Fibroblast of gingiva (primary cell): Measurements from ENCODE around the gene SLC26A1.

Source experiments
- DNase-seq: peaks from one replicate; pipeline ENCODE4 v3.0.0-alpha.2; 2011; ENCODE audit warnings: low read depth

Gene SLC26A1

GRCh38 chr4:964346-965025 is 28.7 kb downstream of the SLC26A1 start:
- DNase-seq: no peak

DNA sequence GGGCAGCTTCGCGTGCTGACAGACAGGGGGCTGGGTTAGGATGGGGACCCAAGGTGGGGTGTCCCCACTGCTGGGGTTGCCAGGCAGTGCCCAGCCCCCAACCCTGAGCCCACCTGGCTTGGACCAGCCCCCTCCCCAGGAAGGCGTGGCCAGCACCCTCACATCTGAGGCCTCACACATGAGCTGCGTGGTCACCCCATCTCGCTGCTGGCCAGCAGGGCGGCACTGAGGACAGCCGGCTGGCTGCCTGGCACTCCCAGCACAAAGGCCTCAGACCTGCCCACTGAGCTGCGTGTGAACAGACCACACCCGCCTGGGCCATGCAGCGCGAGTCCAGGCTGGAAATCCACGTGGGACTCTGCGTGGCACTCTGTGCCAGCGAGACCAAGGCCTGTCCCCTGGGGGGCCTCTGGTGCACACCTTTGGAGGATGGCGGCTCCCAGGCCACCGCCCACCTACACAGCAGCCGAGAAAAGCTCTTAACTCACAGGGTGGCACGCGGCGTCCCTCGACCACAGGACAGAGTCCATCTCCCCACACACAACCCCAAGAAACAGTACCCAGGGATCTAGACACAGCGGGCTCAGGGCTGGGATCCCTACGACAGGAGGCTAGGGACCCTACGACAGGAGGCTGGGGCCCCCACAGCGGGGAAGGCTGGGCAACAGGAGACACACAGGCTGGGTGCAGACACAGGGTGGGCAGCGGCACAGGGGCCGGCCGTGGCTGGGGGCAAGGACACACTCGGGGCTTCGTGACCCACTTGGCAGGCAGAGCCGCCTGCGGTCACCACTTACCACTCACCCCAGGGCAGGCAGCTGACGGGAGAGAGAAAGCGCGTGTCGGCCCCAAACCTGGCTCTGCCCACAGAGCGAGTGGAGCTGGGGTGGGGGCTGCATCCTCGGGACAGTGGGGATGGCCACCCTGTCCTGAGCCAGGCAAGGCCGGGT is 29.7 kb downstream of the SLC26A1 start:
- DNase-seq: no peak

- DNase-seq: no peak
These were observed 30.7 kb downstream of the SLC26A1 start for GRCh38 chr4:962231-963208.

DNA sequence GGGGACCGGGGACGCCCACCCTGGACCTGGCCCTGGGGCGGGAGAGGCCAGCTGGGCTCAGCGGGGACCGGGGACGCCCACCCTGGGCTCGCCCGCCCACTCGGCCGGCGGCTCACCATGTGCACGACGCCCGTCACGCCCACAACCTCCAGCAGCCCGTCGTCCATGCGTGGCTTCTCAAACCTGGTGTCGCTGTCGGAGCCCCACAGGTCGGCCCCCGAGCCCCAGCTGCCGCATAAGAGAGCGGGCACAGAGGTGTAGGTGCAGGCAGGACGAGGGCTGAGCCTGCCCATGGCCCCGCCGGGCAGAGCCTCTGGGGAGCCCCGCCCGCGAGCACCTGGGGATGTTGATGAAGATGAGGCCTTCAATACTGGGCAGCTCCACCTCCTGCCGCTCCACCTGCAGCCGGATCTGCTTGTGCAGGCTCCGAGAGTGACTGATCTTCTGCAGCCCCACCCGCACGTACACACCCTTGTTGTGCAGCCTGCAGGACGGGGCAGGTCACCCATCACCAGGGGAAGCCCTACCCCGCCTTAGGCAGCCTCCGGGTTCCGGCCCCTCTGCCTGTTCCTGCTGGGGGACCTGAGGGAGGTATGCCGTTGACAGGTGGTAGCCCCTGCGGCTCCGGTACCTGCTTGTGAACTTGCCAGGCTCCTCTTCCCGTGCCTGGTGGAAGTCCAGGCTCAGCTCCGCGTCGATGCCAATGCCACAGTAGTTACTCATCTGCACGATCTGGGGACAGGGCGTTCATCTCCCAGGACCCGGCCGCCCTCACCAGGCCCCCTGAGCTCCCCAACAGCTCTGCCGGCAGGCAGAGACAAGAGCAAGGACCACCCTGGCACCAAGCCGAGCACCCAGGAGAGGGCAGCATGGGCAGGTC is 31.6 kb downstream of the SLC26A1 start:
- DNase-seq: no peak

DNA sequence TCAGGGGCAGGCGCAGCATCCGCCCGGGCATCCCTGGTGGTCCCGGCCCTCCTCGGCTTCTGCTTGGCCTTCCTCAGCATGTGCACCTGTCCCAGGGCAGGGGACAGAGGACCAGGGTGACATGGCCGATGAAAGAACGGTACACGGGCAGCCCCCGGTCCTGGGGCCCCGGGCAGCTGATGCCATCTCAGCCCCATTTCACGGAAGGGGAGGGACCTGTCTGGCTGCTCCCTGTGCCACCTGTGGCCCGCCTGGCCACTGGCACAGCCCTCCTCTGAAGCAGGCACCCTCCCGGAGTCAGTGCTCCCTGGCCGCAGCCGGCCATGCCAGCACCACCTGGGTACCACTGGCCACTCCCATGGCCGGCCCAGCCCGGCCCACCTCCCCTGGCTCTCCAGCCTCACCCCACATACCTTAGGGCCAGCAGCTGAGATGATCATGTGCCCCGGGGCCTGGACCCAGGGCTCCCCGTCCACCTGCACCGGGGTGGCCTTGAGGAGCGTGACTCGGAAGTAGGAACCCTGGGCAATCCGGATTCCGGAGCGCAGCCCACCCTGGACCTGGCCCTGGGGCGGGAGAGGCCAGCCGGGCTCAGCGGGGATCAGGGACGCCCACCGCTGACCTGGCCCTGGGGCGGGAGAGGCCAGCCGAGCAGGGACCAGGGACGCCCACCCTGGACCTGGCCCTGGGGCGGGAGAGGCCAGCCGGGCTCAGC is 32.4 kb downstream of the SLC26A1 start:
- no peak for DNase-seq

- no peak for DNase-seq
These were observed 33.0 kb downstream of the SLC26A1 start for GRCh38 chr4:960140-960635.

DNA sequence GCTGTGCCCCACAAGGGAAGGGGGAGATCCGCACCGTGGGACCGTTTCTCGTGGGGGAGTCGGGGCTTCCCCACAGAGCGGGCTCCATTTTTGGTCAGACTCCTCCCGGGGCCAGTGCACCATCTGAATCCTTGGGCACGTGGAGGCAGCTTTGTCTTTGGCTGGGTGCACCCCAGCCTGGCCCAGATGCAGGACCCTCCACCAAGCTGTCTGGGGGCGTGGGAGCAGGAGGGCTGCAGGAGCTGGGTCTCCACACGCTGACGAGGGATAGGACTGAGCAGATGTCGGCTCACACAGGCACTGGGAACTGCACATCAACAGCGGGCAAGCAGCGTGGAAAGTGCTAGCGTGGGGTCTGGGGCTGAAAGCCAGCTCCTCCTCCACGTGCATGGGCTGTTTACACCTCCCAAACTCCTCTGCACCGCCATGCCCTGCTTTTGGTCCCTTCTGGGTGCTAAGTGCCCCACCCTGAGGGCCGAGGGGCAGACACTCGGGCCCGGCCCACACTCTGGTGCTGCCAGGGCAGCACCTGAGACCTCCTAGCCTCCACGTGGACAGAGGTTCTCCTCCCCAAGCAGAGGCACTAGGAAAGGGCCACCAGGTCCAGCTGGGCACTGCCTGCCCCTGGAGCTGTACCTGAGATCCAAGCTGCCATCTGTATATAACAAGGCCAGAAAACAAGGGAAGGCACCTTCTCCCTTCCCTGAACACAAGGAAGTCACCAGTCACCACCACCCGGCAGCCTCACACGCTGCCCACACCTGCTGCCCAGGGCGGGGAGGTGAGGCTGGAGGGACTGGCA is 33.7 kb downstream of the SLC26A1 start:
- no peak for DNase-seq

DNA sequence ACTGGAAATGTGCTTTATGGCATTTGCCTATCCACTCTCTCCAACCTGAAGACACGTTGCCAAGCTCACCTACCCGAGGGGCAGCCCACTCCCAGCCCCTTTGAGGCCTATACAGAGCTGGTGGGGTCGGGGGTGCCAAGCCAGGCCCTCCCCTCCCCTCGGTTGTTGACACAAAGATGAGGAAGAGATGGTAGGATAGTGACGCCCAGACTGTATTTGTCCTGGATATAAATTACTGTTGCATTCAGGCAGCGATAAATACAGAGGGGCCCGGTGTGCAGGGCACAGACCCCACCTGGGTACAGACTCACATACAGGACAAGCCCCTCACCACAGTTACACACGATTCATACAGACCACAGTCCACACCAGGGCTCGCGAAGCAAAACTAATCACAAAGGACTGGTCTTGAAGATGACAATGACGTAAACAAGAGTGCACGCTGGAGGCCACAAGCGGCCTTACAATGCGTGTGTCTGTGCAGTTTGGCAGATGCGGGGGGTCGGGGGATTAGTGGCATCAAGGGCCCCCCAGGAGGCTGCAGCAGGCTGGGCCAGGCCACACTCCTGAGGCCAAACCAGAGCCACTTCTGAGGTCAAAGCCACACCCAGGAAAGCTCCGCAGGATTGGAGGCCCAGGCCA is 34.4 kb downstream of the SLC26A1 start:
- DNase-seq: no peak

GRCh38 chr4:958314-958665 is 34.9 kb downstream of the SLC26A1 start:
- no peak for DNase-seq

DNA sequence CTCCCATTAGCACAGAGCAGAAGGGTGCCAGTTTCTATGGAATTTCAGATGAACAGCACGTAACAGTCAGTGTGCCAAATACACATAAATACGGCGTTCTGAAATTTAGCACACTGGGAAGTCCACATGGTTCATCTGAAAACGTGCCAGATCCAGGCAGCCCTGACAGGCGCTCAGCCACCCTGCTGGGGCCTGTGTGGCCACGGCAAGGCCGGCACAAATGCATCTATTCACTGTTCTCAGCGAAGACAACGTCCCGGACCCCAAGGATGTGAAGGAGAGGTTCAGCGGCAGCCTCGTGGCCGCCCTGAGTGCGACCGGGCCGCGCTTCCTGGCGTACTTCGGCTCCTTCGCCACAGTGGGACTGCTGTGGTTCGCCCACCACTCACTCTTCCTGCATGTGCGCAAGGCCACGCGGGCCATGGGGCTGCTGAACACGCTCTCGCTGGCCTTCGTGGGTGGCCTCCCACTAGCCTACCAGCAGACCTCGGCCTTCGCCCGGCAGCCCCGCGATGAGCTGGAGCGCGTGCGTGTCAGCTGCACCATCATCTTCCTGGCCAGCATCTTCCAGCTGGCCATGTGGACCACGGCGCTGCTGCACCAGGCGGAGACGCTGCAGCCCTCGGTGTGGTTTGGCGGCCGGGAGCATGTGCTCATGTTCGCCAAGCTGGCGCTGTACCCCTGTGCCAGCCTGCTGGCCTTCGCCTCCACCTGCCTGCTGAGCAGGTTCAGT is 35.5 kb downstream of the SLC26A1 start:
- no peak for DNase-seq

DNA sequence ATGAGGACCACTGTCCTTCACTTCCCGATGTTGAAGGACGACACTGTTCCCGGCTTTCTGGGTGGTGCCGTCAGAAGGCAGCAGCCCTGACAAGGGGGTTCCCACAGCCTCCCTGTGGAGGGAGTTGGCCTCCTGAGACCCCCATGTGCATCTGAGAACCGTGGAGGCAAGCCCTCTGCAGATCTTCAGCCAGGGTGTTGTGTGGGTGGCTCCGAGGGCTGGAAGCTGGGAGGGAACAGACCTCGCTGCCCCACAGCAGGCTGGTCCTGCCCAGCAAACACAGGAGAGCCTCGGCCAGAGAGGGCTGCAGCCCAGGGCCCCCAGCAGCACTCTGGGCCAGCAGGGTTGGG is 36.0 kb downstream of the SLC26A1 start:
- no peak for DNase-seq

- no peak for DNase-seq
These were observed 36.5 kb downstream of the SLC26A1 start for GRCh38 chr4:956531-957230.

DNA sequence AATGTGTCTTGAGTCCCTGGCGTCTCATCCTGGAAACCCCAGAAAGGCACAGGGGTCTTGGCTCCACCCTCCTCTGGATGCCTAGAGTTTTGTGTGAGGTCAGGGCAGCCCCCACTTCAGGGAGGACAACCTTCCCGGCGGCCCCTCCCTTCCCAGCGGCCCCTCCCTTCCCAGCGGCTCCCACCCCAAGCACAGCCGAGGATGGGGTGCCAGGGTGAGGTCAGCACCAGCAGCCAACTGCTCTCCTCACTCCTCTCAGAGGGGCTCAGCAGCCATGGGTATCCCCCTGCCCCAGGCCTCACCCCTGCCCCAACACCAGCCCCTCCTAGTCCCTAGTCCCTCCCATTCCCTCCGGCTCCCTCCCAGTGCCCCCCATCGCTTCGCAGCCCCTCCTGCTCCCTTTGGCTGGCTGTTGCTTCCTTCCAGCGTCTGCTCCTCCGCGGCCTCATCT is 37.2 kb downstream of the SLC26A1 start:
- DNase-seq: no peak

DNA sequence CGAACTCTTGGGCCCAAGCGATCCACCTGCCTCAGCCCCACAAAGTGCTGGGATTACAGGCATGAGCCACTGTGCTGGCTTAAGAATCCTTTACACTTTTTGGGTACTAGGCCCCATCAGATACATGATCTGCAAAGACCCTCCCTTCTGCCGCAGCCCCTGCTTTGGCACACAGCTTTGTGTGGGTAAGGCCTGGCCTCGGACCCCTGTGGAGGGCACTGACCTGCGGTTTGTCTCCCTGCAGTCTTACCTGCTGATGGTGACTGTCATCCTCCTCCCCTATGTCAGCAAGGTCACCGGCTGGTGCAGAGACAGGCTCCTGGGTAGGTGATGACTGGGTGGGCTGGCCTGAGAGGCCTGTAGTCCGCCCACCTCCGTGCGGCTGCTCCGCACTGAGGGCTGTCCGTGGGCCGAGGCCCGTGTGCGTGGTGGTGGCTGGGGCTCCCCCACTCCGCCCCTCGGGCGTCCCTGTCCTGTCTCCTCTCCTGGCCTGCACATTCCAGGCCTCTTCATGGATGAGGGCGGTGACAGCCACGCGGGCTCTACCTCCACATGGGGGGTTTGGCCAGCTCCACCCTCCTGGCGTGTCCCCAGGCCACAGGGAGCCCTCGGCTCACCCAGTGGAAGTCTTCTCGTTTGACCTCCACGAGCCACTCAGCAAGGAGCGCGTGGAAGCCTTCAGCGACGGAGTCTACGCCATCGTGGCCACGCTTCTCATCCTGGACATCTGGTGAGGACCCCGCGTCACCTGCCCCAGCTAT is 37.9 kb downstream of the SLC26A1 start:
- no peak for DNase-seq

- no peak for DNase-seq
These were observed 38.8 kb downstream of the SLC26A1 start for GRCh38 chr4:954211-955020.

DNA sequence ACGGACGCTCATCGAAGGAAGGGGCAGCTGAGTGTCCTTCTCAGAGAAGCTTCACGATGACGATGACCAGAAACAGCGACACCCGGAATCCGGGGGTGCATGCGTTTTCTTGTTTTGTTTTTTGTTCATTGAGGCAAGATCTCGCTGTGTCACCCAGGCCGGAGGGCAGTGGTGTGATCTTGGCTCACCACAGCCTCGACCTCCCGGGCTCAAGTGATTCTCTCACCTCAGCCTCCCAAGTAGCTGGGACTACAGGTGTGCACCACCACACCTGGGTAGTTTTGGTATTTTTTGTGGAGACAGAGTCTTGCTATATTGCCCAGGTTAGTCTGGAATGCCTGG is 39.7 kb downstream of the SLC26A1 start:
- DNase-seq: no peak
